Heart left ventricle (tissue), 13 donors: ENCODE results near the gene SSBP3.

Experiments
- POLR2A ChIP-seq, 2 donors: fragments of 450-650 bp; IDR thresholded peaks; one replicate each; pipeline ENCODE4 v1.6.1; 2017; ENCODE audit warnings: antibody characterized with exemption in 2 of 2, mild to moderate bottlenecking in 2 of 2, moderate library complexity in 2 of 2
- TF ChIP-seq, protein P1 (sequence below), 12 donors: fragments of 200-600 bp; sonication (generic) in 4 of 12; IDR thresholded peaks; one replicate each; pipeline versions ENCODE4 v1.5.0 to v1.8.0; 2018 to 2022; ENCODE audit warnings: antibody characterized with exemption in 12 of 12, mild to moderate bottlenecking in 5 of 12
- donor health status: ischemic (EF 13 %, LVEDD 7.1; RV severe dilation, severe dysfunction).
- donor health status: DM: no; HTN: yes; CAD: no.
- donor health status: DM: no; HTN: no; CAD: no.
- donor health status: ischemic (EF 25% LVEDD 6.9; RV normal size, moderate dysfunction).
- donor health status: ischemic (EF 25% LVEDD 5.7; RV mildly dilated, moderate dysfunction).
- donor health status: ischemic (EF 35%, LVEDD 5.7; RV mildly dilated, moderate dysfunction).
- donor health status: nonischemic (EF 11% LVEDD 7.7; RV severe dilation, severe dysfunction).
- donor health status: DM: yes; HTN: yes; CAD: no.
- donor health status: PGD.
- donor health status: ischemic (EF 29% LVEDD 5.4; RV normal size, mild dysfunction).
- donor health status: nonischemic (EF 23%, LVEDD 6.1; RV moderate dilation, normal function).

DNA sequence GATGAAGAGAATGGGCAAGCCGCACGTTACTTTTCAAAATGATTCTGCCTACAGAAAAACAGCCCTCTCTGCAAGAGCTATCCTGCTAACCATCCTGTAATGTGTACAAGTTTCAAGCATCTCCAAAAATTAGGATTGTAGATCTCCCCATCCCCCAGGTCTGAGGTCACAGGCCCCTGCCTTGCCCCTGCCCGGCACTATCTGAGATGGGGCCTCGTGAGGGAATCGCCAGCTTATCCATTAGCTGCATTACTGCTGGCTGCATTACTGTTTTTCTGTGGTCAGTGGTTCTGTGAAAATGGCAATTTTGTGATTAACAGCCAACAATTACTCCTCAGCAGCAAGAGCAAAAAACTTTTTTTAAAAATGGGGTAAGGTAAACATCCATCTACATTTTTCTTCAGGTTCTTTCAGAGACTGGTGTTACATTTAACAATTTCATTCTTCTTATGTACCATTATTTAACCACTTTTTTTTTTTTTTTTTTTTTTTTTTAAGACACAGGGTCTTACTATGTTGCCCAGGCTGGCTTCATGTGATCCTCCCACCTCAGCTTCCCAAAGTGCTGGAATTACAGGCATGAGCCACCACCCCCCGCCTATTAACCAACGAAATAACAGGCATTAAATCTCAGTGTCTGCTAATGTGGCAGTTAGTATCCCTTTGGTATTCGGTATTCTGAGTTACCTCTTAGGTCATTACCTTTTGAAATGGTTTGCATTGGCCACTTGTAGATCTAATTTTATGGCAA lies 122.4 kb downstream of the SSBP3 start:
- TF ChIP-seq, protein P1, sequence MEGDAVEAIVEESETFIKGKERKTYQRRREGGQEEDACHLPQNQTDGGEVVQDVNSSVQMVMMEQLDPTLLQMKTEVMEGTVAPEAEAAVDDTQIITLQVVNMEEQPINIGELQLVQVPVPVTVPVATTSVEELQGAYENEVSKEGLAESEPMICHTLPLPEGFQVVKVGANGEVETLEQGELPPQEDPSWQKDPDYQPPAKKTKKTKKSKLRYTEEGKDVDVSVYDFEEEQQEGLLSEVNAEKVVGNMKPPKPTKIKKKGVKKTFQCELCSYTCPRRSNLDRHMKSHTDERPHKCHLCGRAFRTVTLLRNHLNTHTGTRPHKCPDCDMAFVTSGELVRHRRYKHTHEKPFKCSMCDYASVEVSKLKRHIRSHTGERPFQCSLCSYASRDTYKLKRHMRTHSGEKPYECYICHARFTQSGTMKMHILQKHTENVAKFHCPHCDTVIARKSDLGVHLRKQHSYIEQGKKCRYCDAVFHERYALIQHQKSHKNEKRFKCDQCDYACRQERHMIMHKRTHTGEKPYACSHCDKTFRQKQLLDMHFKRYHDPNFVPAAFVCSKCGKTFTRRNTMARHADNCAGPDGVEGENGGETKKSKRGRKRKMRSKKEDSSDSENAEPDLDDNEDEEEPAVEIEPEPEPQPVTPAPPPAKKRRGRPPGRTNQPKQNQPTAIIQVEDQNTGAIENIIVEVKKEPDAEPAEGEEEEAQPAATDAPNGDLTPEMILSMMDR (IDR thresholded peaks at IDR 0.05), result no peak
- no peak for TF ChIP-seq POLR2A (IDR thresholded peaks at IDR 0.05)
